C4-2B (cell line): ENCODE measurements around the gene PCGF2.
A peak's percentile ranks its signal among the peaks of the same experiment; 100 is the strongest.
"Not testable (repeated sequence)": the region's sequence is repeated elsewhere in the genome, so short reads cannot be mapped to it uniquely, and the experiment has no call there.

Source experiments
- H3K27ac ChIP-seq: fragments of 450-650 bp; 2 replicates; pipeline ENCODE4 v1.5.1; 2017
- ZFX ChIP-seq: fragments of 450-650 bp; IDR thresholded peaks from 2 replicates; pipeline ENCODE4 v1.6.1; 2017
- TF ChIP-seq, protein P1 (sequence below): fragments of 450-650 bp; conservative IDR thresholded peaks from 2 replicates; pipeline ENCODE4 v1.5.1; 2017; ENCODE audit warnings: mild to moderate bottlenecking

PCGF2 gene

GRCh38 chr17:38748149-38748891 is at the start of gene PCGF2:
Gene PCGF2 (minus strand): TSS chr17:38748336. CDS start chr17:38740402, 7,934 bp downstream.
- H3K27ac ChIP-seq = peak within 1 kb of the TSS; percentile 97
- no peak for TF ChIP-seq ZFX
- TF ChIP-seq, protein P1, sequence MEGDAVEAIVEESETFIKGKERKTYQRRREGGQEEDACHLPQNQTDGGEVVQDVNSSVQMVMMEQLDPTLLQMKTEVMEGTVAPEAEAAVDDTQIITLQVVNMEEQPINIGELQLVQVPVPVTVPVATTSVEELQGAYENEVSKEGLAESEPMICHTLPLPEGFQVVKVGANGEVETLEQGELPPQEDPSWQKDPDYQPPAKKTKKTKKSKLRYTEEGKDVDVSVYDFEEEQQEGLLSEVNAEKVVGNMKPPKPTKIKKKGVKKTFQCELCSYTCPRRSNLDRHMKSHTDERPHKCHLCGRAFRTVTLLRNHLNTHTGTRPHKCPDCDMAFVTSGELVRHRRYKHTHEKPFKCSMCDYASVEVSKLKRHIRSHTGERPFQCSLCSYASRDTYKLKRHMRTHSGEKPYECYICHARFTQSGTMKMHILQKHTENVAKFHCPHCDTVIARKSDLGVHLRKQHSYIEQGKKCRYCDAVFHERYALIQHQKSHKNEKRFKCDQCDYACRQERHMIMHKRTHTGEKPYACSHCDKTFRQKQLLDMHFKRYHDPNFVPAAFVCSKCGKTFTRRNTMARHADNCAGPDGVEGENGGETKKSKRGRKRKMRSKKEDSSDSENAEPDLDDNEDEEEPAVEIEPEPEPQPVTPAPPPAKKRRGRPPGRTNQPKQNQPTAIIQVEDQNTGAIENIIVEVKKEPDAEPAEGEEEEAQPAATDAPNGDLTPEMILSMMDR = no peak

DNA sequence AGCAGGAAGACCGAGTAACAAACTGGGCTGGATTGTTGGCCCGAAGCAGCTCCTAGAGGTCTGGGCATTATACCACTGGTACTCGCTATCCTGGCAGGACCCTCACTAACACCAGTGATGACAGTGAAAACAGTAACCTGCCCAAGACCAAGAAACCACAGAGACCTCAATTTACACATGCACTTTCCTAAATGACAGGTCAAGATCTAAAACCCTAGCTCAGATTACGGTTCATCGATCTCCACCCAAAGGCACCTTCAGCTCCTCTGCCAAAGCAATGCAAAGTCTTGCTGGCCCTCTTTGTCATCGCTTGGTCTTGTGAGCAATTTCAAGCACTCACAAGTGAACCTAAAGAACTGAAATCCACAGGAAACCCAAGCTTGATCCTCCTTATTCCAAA is 49.7 kb upstream of the PCGF2 start:
- H3K27ac ChIP-seq = no peak overlapping the region; the same call in 1 of the 2 replicates

GRCh38 chr17:38797158-38797490 is 49.0 kb upstream of the PCGF2 start:
- TF ChIP-seq ZFX = no peak
- TF ChIP-seq, protein P1 = no peak
- H3K27ac ChIP-seq = no peak overlapping the region

More for the DNA sequence above, 49.7 kb upstream of the PCGF2 start:
- TF ChIP-seq, protein P1 = no peak
- TF ChIP-seq ZFX = no peak

GRCh38 chr17:38796451-38797157 is 48.5 kb upstream of the PCGF2 start:
- TF ChIP-seq, protein P1 = no peak
- TF ChIP-seq ZFX = no peak
- no peak overlapping the region for H3K27ac ChIP-seq

- TF ChIP-seq, protein P1 = no peak
- no peak for TF ChIP-seq ZFX
- H3K27ac ChIP-seq = no peak overlapping the region
Measured at GRCh38 chr17:38794221-38794620, 46.1 kb upstream of the PCGF2 start.

- H3K27ac ChIP-seq = no peak overlapping the region
- TF ChIP-seq ZFX = no peak
- TF ChIP-seq, protein P1 = no peak
Measured at GRCh38 chr17:38791162-38791561, 43.0 kb upstream of the PCGF2 start.

- not testable (repeated sequence) for H3K27ac ChIP-seq
Measured at GRCh38 chr17:38790148-38790707, 42.1 kb upstream of the PCGF2 start.
